Glomerular visceral epithelial cell (primary cell): Measurements from ENCODE around the gene PLIN5.

ENCODE experiments used
- DNase-seq: peaks from one replicate; pipeline ENCODE4 v3.0.0-alpha.2; 2016; ENCODE audit errors: extremely low spot score

PLIN5 gene

GRCh38 chr19:4504891-4505569 is 30.0 kb downstream of the PLIN5 start:
- no peak for DNase-seq

- no peak for DNase-seq
Observed at GRCh38 chr19:4504297-4504701, 30.7 kb downstream of the PLIN5 start.

GRCh38 chr19:4503825-4504170 is 31.2 kb downstream of the PLIN5 start:
- no peak for DNase-seq

GRCh38 chr19:4503132-4503824 is 31.7 kb downstream of the PLIN5 start:
- no peak for DNase-seq

GRCh38 chr19:4502282-4503131 is 32.5 kb downstream of the PLIN5 start:
- DNase-seq: no peak

- DNase-seq: no peak
Observed at GRCh38 chr19:4501691-4502090, 33.3 kb downstream of the PLIN5 start.

- DNase-seq: no peak
Observed at GRCh38 chr19:4500841-4501591, 34.0 kb downstream of the PLIN5 start.

GRCh38 chr19:4499855-4500254 is 35.2 kb downstream of the PLIN5 start:
- no peak for DNase-seq

GRCh38 chr19:4499318-4499717 is 35.7 kb downstream of the PLIN5 start:
- DNase-seq: no peak

GRCh38 chr19:4498694-4499093 is 36.3 kb downstream of the PLIN5 start:
- DNase-seq: no peak

- no peak for DNase-seq
Observed at GRCh38 chr19:4497770-4498389, 37.1 kb downstream of the PLIN5 start.

GRCh38 chr19:4496304-4496703 is 38.7 kb downstream of the PLIN5 start:
- DNase-seq: no peak

- no peak for DNase-seq
Observed at GRCh38 chr19:4495471-4495870, 39.6 kb downstream of the PLIN5 start.

GRCh38 chr19:4494691-4495064 is 40.3 kb downstream of the PLIN5 start:
- no peak for DNase-seq

- DNase-seq: no peak
Observed at GRCh38 chr19:4493929-4494690, 40.9 kb downstream of the PLIN5 start.

- DNase-seq: no peak
Observed at GRCh38 chr19:4493104-4493928, 41.7 kb downstream of the PLIN5 start.

- DNase-seq: no peak
Observed at GRCh38 chr19:4492337-4493103, 42.5 kb downstream of the PLIN5 start.

GRCh38 chr19:4491446-4491845 is 43.6 kb downstream of the PLIN5 start:
- no peak for DNase-seq

- DNase-seq: no peak
Observed at GRCh38 chr19:4488496-4488895, 46.5 kb downstream of the PLIN5 start.
